Jurkat, Clone E6-1 (cell line): ENCODE results near the gene ASB11. TPM values are rescaled to one million over a fixed set of nuclear protein-coding genes. Genes with fewer than 3 reads are reported as not detected.

Experiments used
- DNase-seq: peaks from one replicate; pipeline ENCODE4 v3.0.0-alpha.2; 2011; ENCODE audit warnings: low read depth, low spot score
- H3K4me3 ChIP-seq: 2 replicates; pipeline ENCODE4 v1.5.1; 2011; ENCODE audit warnings: mild to moderate bottlenecking, low read length, control low read depth, moderate library complexity
- polyA plus RNA-seq: library from polyadenylated mRNA; unstranded; fragments of >200 nt; gene quantifications from one replicate; pipeline ENCODE4 v1.2.1, GENCODE V29; 2012; ENCODE audit warnings: missing spikeins; ENCODE audit not compliant: insufficient read length, insufficient read depth

Gene ASB11
- polyA plus RNA-seq, result not detected

DNA sequence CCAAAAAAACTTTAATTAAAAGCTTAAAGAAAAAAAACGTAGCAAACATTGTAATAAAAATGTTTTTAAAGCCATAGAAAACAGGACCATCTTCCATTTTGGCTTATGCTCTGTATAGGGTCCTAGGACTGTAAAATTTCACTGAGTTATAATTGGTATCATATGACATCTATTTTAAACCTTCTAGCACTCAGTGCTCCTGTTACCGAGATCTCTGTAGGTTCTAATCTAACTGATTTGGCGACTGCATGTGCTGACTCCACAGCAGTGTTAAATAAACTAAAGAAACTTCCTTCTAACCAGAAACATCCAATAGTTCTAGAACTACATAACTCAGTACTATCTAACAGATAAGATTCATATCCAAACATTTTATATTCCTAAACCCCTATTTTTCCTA lies at the start of gene ASB11:
Gene ASB11, minus strand, starts transcription at position 132 of the 400 bp plus-strand sequence. Its CDS starts 35 bp downstream, at position 97.
- DNase-seq, result no peak
- no peak within 1 kb of the TSS for H3K4me3 ChIP-seq

DNA sequence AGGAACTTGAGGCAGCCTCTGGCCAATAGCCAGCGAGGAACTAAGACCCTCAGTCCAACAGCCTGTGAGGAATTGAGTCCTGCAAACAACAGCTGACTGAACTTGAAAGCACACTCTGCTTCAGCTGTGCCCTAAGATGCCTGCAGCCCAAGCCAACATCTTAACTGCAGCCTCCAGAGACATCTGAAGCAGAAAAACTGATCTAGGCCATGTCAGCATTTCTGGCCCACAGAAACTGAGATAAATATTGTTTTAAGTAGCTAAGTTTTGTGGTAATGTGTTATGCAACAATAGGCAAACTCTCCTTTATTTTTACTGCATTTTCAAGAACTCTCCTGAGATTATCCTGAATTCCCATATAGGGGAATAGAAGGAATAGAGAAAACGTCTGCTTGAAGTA lies 44.3 kb upstream of the ASB11 start:
- H3K4me3 ChIP-seq, result no peak overlapping the region
- DNase-seq, result no peak

- DNase-seq, result no peak
These were observed 43.1 kb upstream of the ASB11 start for GRCh38 chrX:15358533-15358932.

GRCh38 chrX:15356444-15356843 lies 41.0 kb upstream of the ASB11 start:
- DNase-seq, result no peak
- H3K4me3 ChIP-seq, result no peak overlapping the region

More at GRCh38 chrX:15358533-15358932, 43.1 kb upstream of the ASB11 start:
- no peak overlapping the region for H3K4me3 ChIP-seq

DNA sequence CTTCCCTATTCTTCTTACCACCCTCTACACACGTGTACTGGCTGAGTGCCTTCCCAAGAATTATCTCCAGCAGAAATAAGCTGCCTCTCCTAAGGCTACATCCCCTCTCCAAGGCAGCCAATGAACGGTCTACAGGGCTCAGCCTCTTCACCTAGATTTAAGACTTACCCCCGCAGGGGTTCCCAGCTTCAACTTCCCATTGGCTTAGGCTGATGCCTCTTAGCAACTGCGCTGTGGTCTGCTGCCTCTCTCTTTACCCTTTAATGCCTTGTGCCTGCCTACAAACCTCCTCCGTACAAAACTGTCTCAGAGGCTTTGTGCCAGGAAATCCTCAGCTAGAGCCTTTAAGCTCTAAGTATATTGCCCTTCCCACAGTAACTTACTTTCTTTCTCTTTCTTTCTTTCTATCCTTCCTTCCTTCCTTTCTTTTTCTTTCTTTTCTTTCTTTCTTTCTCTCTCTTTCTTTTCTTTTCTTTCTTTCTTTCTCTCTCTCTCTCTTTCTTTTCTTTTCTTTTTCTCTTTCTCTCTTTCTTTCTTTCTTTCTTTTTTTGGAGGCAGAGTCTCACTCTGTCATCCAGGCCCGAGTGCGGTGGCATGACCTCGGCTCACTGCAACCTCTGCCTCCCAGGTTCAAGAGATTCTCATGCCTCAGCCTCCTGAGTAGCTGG lies 35.0 kb upstream of the ASB11 start:
- no peak for DNase-seq
- no peak overlapping the region for H3K4me3 ChIP-seq

GRCh38 chrX:15349046-15349445 lies 33.6 kb upstream of the ASB11 start:
- peak; percentile 51 for DNase-seq
- H3K4me3 ChIP-seq, result no peak overlapping the region

DNA sequence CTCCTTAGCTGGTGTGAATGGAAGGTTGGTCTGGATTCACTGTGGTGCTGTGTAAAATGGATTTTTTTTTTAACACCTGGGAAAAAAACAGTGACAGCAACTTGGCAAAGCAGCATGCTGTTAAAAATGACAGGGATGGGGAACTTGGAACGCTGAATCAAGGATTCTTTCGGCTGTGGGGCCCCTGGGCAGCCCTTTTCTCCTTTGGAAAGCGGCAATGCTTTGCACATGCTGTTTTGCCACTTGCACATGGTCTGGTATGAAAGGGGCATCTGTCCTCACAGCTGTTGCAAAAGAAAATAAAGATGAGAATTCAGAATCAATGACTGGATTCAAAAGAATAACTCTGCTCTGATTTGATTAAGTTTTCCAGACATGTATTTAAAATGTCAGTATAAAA lies 30.5 kb upstream of the ASB11 start:
- no peak overlapping the region for H3K4me3 ChIP-seq

DNA sequence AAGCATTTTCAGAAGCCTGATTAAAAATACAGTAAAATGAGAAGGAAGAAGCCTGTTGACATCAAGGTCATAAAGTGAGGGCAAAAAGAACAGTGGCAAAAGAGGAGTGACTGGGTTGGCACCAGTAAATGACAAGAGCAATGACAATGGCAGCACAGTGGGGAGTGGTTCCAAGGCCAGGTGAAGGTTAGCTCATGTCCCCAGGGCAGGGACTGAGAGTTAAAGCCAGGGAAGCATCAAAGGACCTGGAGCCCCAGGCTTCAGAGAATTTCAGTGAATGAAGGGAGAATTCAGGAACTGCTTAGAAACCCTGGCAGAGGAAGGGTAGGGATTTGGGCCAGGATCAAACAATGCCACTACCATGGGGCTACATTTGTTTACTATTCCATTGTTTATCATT lies 28.7 kb upstream of the ASB11 start:
- DNase-seq, result no peak
- no peak overlapping the region for H3K4me3 ChIP-seq

More for the DNA sequence above, 30.5 kb upstream of the ASB11 start:
- DNase-seq, result no peak

DNA sequence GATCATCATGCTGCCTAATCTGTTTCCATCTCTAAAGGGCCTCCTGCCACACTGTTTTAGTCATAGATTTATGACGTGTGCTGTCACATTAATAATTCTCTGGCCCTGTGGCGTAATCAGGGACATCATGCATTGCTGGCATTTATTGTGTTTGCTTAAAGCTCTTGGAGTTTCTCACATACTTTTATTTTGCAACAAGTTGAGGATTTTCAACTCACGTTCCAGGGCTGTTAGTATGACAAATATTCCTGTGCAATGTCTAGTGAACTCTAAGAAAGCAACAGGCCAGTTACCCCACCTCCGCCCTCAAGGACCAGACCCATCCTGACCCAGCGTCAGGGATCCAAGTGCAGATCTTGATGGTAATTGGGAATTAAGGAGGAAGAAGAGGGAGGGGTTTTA lies 27.6 kb upstream of the ASB11 start:
- H3K4me3 ChIP-seq, result no peak overlapping the region
- DNase-seq, result no peak

DNA sequence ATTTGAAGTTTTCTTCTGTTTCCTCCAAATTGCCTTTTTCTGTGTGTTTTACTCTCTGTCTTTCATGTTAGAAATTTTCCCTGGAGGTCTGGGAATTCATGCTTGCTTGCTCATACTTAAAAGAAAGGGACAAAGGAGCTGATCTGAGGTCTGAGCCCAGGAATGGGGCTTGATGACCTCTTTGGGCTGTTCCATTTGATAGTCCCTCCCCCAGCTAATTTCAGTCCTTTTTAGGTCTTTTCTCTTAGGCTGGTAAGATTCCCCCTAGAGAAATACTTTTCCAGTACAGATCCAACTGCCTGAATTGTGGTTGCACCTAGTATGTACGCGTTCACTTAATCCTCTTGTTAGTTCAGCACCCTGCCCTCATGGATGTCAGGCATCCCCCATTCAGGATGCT lies 25.4 kb upstream of the ASB11 start:
- H3K4me3 ChIP-seq, result no peak overlapping the region
- no peak for DNase-seq

DNA sequence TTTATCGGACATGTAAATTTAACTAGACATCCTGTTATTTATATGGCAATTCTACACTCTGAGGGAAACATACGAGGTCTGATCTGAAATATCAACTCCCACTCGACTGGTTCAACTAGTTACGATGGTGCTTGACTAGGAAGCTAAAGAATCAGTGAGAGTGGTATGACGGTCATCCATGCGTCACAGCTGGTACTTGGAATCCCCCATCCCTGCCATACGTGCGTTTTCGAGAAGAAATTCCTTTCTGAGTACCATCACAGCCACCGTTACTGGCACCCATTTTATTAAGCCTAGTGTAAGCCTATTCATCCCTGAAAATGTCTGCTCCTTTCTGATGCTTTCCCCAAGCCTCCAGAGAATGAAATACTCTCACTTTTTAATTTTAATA lies 20.6 kb upstream of the ASB11 start:
- DNase-seq, result no peak

GRCh38 chrX:15335135-15336022 lies 19.9 kb upstream of the ASB11 start, which contains the start of gene PIGA:
TSS of gene PIGA (minus strand) at chrX:15335523. CDS start at chrX:15331930, 3,593 bp downstream.
- peak; percentile 89 for DNase-seq

More for the DNA sequence above, 20.6 kb upstream of the ASB11 start:
- peak overlapping the region; percentile 56 for H3K4me3 ChIP-seq

DNA sequence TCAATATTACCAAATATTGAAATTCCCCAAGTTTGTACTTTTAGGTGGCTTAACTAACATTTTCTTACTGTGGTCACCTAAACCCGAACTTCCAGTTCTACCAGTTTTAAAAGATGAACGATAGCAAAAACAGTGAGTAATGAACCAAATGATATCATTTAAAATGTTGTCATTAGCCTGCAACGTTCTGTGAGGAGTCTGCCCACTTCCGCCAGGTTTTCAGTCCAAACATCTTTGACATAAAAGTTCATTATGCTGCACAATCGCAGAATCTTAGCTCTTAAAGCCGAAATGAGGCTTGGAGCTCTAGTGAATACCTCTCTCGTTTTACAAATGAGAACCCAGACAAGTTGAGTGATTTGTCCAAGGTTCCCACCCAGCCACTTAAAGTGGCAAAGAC lies 19.1 kb upstream of the ASB11 start:
- peak; percentile 19 for DNase-seq
- H3K4me3 ChIP-seq, result peak overlapping the region; percentile 80

More at GRCh38 chrX:15335135-15336022, 19.9 kb upstream of the ASB11 start, which contains the start of gene PIGA:
- H3K4me3 ChIP-seq, result peak within 1 kb of the TSS; percentile 80

- no peak overlapping the region for H3K4me3 ChIP-seq
- no peak for DNase-seq
These were observed 13.4 kb upstream of the ASB11 start for GRCh38 chrX:15328821-15329220.

DNA sequence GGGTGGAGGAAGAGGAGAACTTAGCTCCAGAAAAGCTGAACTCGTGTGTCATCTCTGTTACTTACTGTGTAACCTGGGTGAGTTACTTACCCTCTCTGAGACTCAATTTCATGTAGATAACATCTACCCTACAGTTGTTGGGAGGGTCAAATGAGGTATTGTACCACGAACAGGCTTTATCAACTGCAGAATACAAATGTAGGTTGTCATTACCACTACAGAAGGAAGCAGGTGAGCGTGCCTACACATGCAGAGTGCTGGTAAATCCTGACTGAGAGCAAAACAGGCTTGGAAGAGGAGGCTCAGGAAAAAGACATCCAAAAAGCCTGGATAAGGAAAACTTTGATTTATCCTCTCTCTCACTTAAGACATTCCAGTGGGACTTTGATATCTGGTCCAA lies 12.7 kb upstream of the ASB11 start:
- DNase-seq, result no peak
- no peak overlapping the region for H3K4me3 ChIP-seq

- no peak for DNase-seq
- no peak overlapping the region for H3K4me3 ChIP-seq
These were observed 7.0 kb upstream of the ASB11 start for GRCh38 chrX:15322472-15322871.

DNA sequence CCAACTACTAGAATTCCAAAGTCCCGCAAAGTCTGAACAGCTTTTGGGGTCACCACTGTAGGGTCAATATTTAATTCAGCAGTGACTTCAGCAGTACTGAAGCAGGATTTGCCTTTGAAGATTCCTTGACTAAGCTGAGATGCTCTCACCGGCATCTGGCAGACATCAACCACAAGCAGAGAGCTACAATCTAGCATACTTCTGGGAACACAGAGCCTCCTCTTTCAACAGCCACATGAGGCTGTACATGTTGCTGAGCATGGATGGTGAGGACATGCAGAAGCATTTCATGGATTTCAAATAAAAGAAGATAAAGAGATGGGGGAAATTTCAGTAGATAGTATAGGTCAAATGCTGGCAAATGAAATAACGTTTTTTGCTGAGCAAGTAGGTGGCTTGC lies 6.6 kb upstream of the ASB11 start:
- no peak overlapping the region for H3K4me3 ChIP-seq
- no peak for DNase-seq

DNA sequence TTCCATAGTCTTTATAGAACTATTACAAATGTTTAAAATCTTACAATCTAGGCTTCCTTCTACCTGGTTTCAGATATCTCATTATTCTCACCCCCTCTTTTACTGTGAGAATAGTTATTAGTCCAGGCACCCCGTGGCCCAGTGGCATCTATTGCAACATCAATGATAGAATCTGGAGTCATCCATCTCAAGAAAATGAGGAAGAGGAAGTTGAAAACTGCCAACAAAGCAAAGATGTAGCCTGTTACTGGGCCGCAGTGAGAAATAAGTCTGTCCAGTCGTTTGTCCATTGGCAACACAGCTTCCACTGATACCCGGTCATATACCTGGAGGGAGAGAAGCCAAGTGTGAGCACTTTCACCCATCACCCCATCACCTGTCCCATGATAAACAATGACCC lies 6.0 kb upstream of the ASB11 start:
- H3K4me3 ChIP-seq, result no peak overlapping the region
- no peak for DNase-seq

GRCh38 chrX:15320297-15320696 lies 4.9 kb upstream of the ASB11 start:
- DNase-seq, result no peak
- H3K4me3 ChIP-seq, result no peak overlapping the region

GRCh38 chrX:15319075-15319474 lies 3.6 kb upstream of the ASB11 start:
- no peak overlapping the region for H3K4me3 ChIP-seq

More at GRCh38 chrX:15319075-15319474, 3.6 kb upstream of the ASB11 start:
- no peak for DNase-seq
